Stimulated activated CD8-positive, alpha-beta memory T cell treated with anti-CD3 and anti-CD28 coated beads, Interleukin-15, amount 100 ng/mL, for 48 hours (primary cell): ENCODE measurements around the gene CLDN1.

Experiments used
- DNase-seq, 2 donors: peaks; one replicate each; pipeline ENCODE4 v3.0.0-alpha.2; 2020; ENCODE audit warnings: low read depth in 2 of 2

Gene CLDN1

GRCh38 chr3:190321789-190322603 lies at the start of gene CLDN1:
TSS of gene CLDN1 (minus strand) at chr3:190322446. CDS start at chr3:190322206, 240 bp downstream.
- DNase-seq = peak; percentile 37 to 40

- no peak for DNase-seq
These were observed 48.9 kb upstream of the CLDN1 start for GRCh38 chr3:190371152-190371551.

- no peak for DNase-seq
These were observed 48.1 kb upstream of the CLDN1 start for GRCh38 chr3:190370369-190370768.

- DNase-seq = no peak
These were observed 47.5 kb upstream of the CLDN1 start for GRCh38 chr3:190369668-190370295.

GRCh38 chr3:190368881-190369280 lies 46.6 kb upstream of the CLDN1 start:
- DNase-seq = no peak

- DNase-seq = no peak
These were observed 43.9 kb upstream of the CLDN1 start for GRCh38 chr3:190366133-190366532.

GRCh38 chr3:190362258-190362657 lies 40.0 kb upstream of the CLDN1 start:
- DNase-seq = no peak

- no peak for DNase-seq
These were observed 39.5 kb upstream of the CLDN1 start for GRCh38 chr3:190361791-190362190.

GRCh38 chr3:190360228-190360627 lies 38.0 kb upstream of the CLDN1 start:
- no peak for DNase-seq

- DNase-seq = no peak
These were observed 37.6 kb upstream of the CLDN1 start for GRCh38 chr3:190359813-190360212.

GRCh38 chr3:190357468-190357867 lies 35.2 kb upstream of the CLDN1 start:
- no peak for DNase-seq

- no peak for DNase-seq
These were observed 34.0 kb upstream of the CLDN1 start for GRCh38 chr3:190356246-190356645.

- no peak for DNase-seq
These were observed 30.7 kb upstream of the CLDN1 start for GRCh38 chr3:190352861-190353457.

GRCh38 chr3:190346541-190346940 lies 24.3 kb upstream of the CLDN1 start:
- no peak for DNase-seq

- no peak for DNase-seq
These were observed 23.6 kb upstream of the CLDN1 start for GRCh38 chr3:190345878-190346277.

GRCh38 chr3:190345027-190345821 lies 23.0 kb upstream of the CLDN1 start:
- DNase-seq = no peak

- DNase-seq = no peak
These were observed 17.8 kb upstream of the CLDN1 start for GRCh38 chr3:190340071-190340470.

- no peak for DNase-seq
These were observed 16.9 kb upstream of the CLDN1 start for GRCh38 chr3:190339130-190339529.

GRCh38 chr3:190338717-190339116 lies 16.5 kb upstream of the CLDN1 start:
- DNase-seq = no peak

GRCh38 chr3:190337301-190337700 lies 15.1 kb upstream of the CLDN1 start:
- DNase-seq = no peak

- DNase-seq = no peak
These were observed 14.4 kb upstream of the CLDN1 start for GRCh38 chr3:190336516-190337189.

GRCh38 chr3:190333961-190334360 lies 11.7 kb upstream of the CLDN1 start:
- no peak for DNase-seq
